Jurkat, Clone E6-1 (cell line): ENCODE measurements around the gene ABI3.
A peak's percentile ranks its signal among the peaks of the same experiment; 100 is the strongest.
"Not testable (repeated sequence)": the region's sequence is repeated elsewhere in the genome, so short reads cannot be mapped to it uniquely, and the experiment has no call there.

Source experiments
- DNase-seq: peaks from one replicate; pipeline ENCODE4 v3.0.0-alpha.2; 2011; ENCODE audit warnings: low read depth, low spot score
- H3K4me3 ChIP-seq: 2 replicates; pipeline ENCODE4 v1.5.1; 2011; ENCODE audit warnings: mild to moderate bottlenecking, low read length, control low read depth, moderate library complexity

The ABI3 gene

GRCh38 chr17:49241692-49242397 is 31.3 kb downstream of the ABI3 start:
- H3K4me3 ChIP-seq, result no peak overlapping the region
- DNase-seq, result no peak

GRCh38 chr17:49242813-49243212 is 32.3 kb downstream of the ABI3 start:
- DNase-seq, result no peak
- H3K4me3 ChIP-seq, result no peak overlapping the region

GRCh38 chr17:49244839-49245238 is 34.3 kb downstream of the ABI3 start:
- no peak overlapping the region for H3K4me3 ChIP-seq
- no peak for DNase-seq

GRCh38 chr17:49247944-49248343 is 37.4 kb downstream of the ABI3 start:
- DNase-seq, result no peak
- H3K4me3 ChIP-seq, result no peak overlapping the region

GRCh38 chr17:49249292-49249794 is 38.8 kb downstream of the ABI3 start:
- H3K4me3 ChIP-seq, result no peak overlapping the region
- DNase-seq, result no peak

GRCh38 chr17:49249890-49250522 is 39.5 kb downstream of the ABI3 start:
- DNase-seq, result no peak
- H3K4me3 ChIP-seq, result no peak overlapping the region

GRCh38 chr17:49252148-49252695 is 41.7 kb downstream of the ABI3 start:
- DNase-seq, result no peak
- H3K4me3 ChIP-seq, result no peak overlapping the region

GRCh38 chr17:49254066-49254465 is 43.6 kb downstream of the ABI3 start:
- H3K4me3 ChIP-seq, result no peak overlapping the region
- no peak for DNase-seq

GRCh38 chr17:49255125-49255524 is 44.6 kb downstream of the ABI3 start:
- no peak overlapping the region for H3K4me3 ChIP-seq
- DNase-seq, result no peak

GRCh38 chr17:49258394-49258793 is 47.9 kb downstream of the ABI3 start:
- DNase-seq, result no peak
- H3K4me3 ChIP-seq, result no peak overlapping the region

GRCh38 chr17:49259663-49260010 is 49.1 kb downstream of the ABI3 start:
- peak overlapping the region; percentile 38 for H3K4me3 ChIP-seq
- DNase-seq, result no peak

- no peak for DNase-seq
- peak overlapping the region; percentile 38 for H3K4me3 ChIP-seq
Observed at GRCh38 chr17:49260011-49260816, 49.7 kb downstream of the ABI3 start.

GRCh38 chr17:49260817-49261291 is 50.3 kb downstream of the ABI3 start:
- DNase-seq, result no peak
- peak overlapping the region; percentile 38; the same call in 1 of the 2 replicates for H3K4me3 ChIP-seq

- not testable (repeated sequence) for DNase-seq
Observed at GRCh38 chr17:49261540-49261939, 51.0 kb downstream of the ABI3 start.

GRCh38 chr17:49266233-49266632 is 55.7 kb downstream of the ABI3 start:
- no peak for DNase-seq

More at GRCh38 chr17:49261540-49261939, 51.0 kb downstream of the ABI3 start:
- not testable (repeated sequence) for H3K4me3 ChIP-seq

GRCh38 chr17:49267912-49268311 is 57.4 kb downstream of the ABI3 start:
- DNase-seq, result no peak
- H3K4me3 ChIP-seq, result no peak overlapping the region

More at GRCh38 chr17:49266233-49266632, 55.7 kb downstream of the ABI3 start:
- no peak overlapping the region for H3K4me3 ChIP-seq

- H3K4me3 ChIP-seq, result no peak overlapping the region
- DNase-seq, result no peak
Observed at GRCh38 chr17:49269356-49269755, 58.8 kb downstream of the ABI3 start.
